Thyroid gland (tissue), 4 donors: ENCODE data around the gene KLHL11.

Experiments
- CTCF ChIP-seq, 6 experiments: fragments of 200-600 bp in 3 of 6; fragments of 450-650 bp in 3 of 6; sonication (generic) in 3 of 6; IDR thresholded peaks; one replicate each; pipeline ENCODE4 v1.5.1; 2016 to 2019; ENCODE audit warnings: antibody characterized with exemption in 6 of 6, mild to moderate bottlenecking in 2 of 6, inconsistent platforms in 1 of 6, moderate library complexity in 1 of 6
- POLR2A ChIP-seq, 2 donors: fragments of 450-650 bp; IDR thresholded peaks; one replicate each; pipeline ENCODE4 v1.6.1; 2017; ENCODE audit warnings: antibody characterized with exemption in 2 of 2, mild to moderate bottlenecking in 2 of 2, moderate library complexity in 1 of 2

GRCh38 chr17:41896726-41897125 is 31.5 kb upstream of the KLHL11 start:
- TF ChIP-seq CTCF (IDR thresholded peaks at IDR 0.05) (no peak), POLR2A (IDR thresholded peaks at IDR 0.05) (no peak)
